Activated T-helper 1 cell treated with anti-CD3 and anti-CD28 coated beads, Interleukin-12 subunit alpha, Interleukin-12 subunit beta, Interleukin-2, Interleukin-4 antibody, amounts not matched to agents 30 ng/mL and 10 ng/mL and 1 ng/mL, durations not matched to agents 14 hours and 24 hours and 36 hours (primary cell): ENCODE measurements around the gene MED13. TPM values are rescaled to one million over a fixed set of nuclear protein-coding genes. Genes with fewer than 3 reads are reported as not detected.
"Not testable (repeated sequence)": the region's sequence is repeated elsewhere in the genome, so short reads cannot be mapped to it uniquely, and the experiment has no call there.

ENCODE experiments used
- DNase-seq: peaks from one replicate; pipeline ENCODE4 v3.0.0; 2021; ENCODE audit warnings: low spot score
- H3K27ac Mint-ChIP-seq: one replicate; pipeline ENCODE4 v1.8.0; 2021; ENCODE audit warnings: mild to moderate bottlenecking, mixed read lengths
- H3K27me3 Mint-ChIP-seq: one replicate; pipeline ENCODE4 v1.8.0; 2022; ENCODE audit warnings: mild to moderate bottlenecking, moderate library complexity, mixed read lengths; ENCODE audit not compliant: insufficient read depth
- H3K36me3 Mint-ChIP-seq: one replicate; pipeline ENCODE4 v1.8.0; 2021; ENCODE audit warnings: low read depth, mixed read lengths
- H3K4me1 Mint-ChIP-seq: one replicate; pipeline ENCODE4 v1.8.0; 2021; ENCODE audit warnings: low read depth, mixed read lengths
- H3K4me3 Mint-ChIP-seq: one replicate; pipeline ENCODE4 v1.8.0; 2021; ENCODE audit warnings: mild to moderate bottlenecking, moderate library complexity, mixed read lengths
- H3K9me3 Mint-ChIP-seq: one replicate; pipeline ENCODE4 v1.8.0; 2021; ENCODE audit warnings: mixed read lengths
- intact Hi-C: fragments of 100-400 bp; cut with micrococcal nuclease; formaldehyde crosslinking; loops from one replicate; pipeline ENCODE4 v1.15.1; 2024
- total RNA-seq: library from RNA; stranded (reverse); gene quantifications from 2 replicates; pipeline ENCODE4 v1.2.3, GENCODE V29; 2022

Gene MED13
- total RNA-seq, 1 donor from 2014 or later, result 69.2 TPM

- intact Hi-C loops, result no loop called here
- Mint-ChIP-seq H3K4me3 (no peak overlapping the region), H3K27ac (no peak overlapping the region), H3K4me1 (peaks cover 6% of the 10 kb centered on the region), H3K36me3 (peaks cover 31% of the 10 kb centered on the region), H3K9me3 (no peaks in the 10 kb centered on the region), H3K27me3 (no peaks in the 10 kb centered on the region)
- DNase-seq, result no peak
Measured at GRCh38 chr17:62033317-62033716, 31.8 kb downstream of the MED13 start.

- no peak overlapping the region for H3K27ac Mint-ChIP-seq
Measured at GRCh38 chr17:62032480-62032879, 32.6 kb downstream of the MED13 start.

GRCh38 chr17:62030264-62030663 lies 34.8 kb downstream of the MED13 start:
- H3K4me3 Mint-ChIP-seq, result no peak overlapping the region
- no peaks in the 10 kb centered on the region for H3K9me3 Mint-ChIP-seq
- peaks cover 50% of the 10 kb centered on the region for H3K36me3 Mint-ChIP-seq
- H3K27ac Mint-ChIP-seq, result no peak overlapping the region
- H3K27me3 Mint-ChIP-seq, result no peaks in the 10 kb centered on the region
- intact Hi-C loops, result no loop called here
- peaks cover 10% of the 10 kb centered on the region for H3K4me1 Mint-ChIP-seq
- DNase-seq, result no peak

More at GRCh38 chr17:62032480-62032879, 32.6 kb downstream of the MED13 start:
- intact Hi-C loops, result no loop called here
- Mint-ChIP-seq H3K36me3 (peaks cover 37% of the 10 kb centered on the region), H3K9me3 (no peaks in the 10 kb centered on the region), H3K27me3 (no peaks in the 10 kb centered on the region), H3K4me1 (peaks cover 6% of the 10 kb centered on the region), H3K4me3 (no peak overlapping the region)
- no peak for DNase-seq

- intact Hi-C loops, result no loop called here
- H3K9me3 Mint-ChIP-seq, result no peaks in the 10 kb centered on the region
Measured at GRCh38 chr17:62024866-62025265, 40.2 kb downstream of the MED13 start.

GRCh38 chr17:62017912-62018311 lies 47.2 kb downstream of the MED13 start:
- H3K27me3 Mint-ChIP-seq, result no peaks in the 10 kb centered on the region
- no peak overlapping the region for H3K27ac Mint-ChIP-seq
- H3K9me3 Mint-ChIP-seq, result no peaks in the 10 kb centered on the region
- no peak overlapping the region for H3K4me3 Mint-ChIP-seq
- H3K36me3 Mint-ChIP-seq, result peaks cover 25% of the 10 kb centered on the region
- H3K4me1 Mint-ChIP-seq, result no peaks in the 10 kb centered on the region
- no peak for DNase-seq
- intact Hi-C loops, result no loop called here

More at GRCh38 chr17:62024866-62025265, 40.2 kb downstream of the MED13 start:
- no peak overlapping the region for H3K27ac Mint-ChIP-seq
- H3K4me3 Mint-ChIP-seq, result no peak overlapping the region
- peaks cover 41% of the 10 kb centered on the region for H3K36me3 Mint-ChIP-seq
- H3K27me3 Mint-ChIP-seq, result no peaks in the 10 kb centered on the region
- peaks cover 4% of the 10 kb centered on the region for H3K4me1 Mint-ChIP-seq
- no peak for DNase-seq

GRCh38 chr17:62017496-62017895 lies 47.6 kb downstream of the MED13 start:
- peaks cover 28% of the 10 kb centered on the region for H3K36me3 Mint-ChIP-seq

GRCh38 chr17:62014526-62014925 lies 50.6 kb downstream of the MED13 start:
- Mint-ChIP-seq H3K4me1 (no peaks in the 10 kb centered on the region), H3K4me3 (no peak overlapping the region), H3K27ac (no peak overlapping the region), H3K36me3 (peaks cover 36% of the 10 kb centered on the region), H3K27me3 (no peaks in the 10 kb centered on the region), H3K9me3 (no peaks in the 10 kb centered on the region)
- no peak for DNase-seq
- intact Hi-C loops, result no loop called here

More at GRCh38 chr17:62017496-62017895, 47.6 kb downstream of the MED13 start:
- Mint-ChIP-seq H3K4me3 (no peak overlapping the region), H3K4me1 (no peaks in the 10 kb centered on the region), H3K27ac (no peak overlapping the region), H3K27me3 (no peaks in the 10 kb centered on the region), H3K9me3 (no peaks in the 10 kb centered on the region)
- intact Hi-C loops, result no loop called here
- no peak for DNase-seq

- H3K4me1 Mint-ChIP-seq, result peaks cover 12% of the 10 kb centered on the region
- H3K27me3 Mint-ChIP-seq, result no peaks in the 10 kb centered on the region
- no peak overlapping the region for H3K27ac Mint-ChIP-seq
- no peak overlapping the region for H3K4me3 Mint-ChIP-seq
- DNase-seq, result no peak
- peaks cover 51% of the 10 kb centered on the region for H3K36me3 Mint-ChIP-seq
- intact Hi-C loops, result loop anchor here (2.0 kb wide), 1 partner anchor 56 kb away; the partner anchor contains the start of gene MED13
- H3K9me3 Mint-ChIP-seq, result no peaks in the 10 kb centered on the region
Measured at GRCh38 chr17:62009220-62009619, 55.9 kb downstream of the MED13 start.

GRCh38 chr17:62008294-62008693 lies 56.8 kb downstream of the MED13 start:
- no peak for DNase-seq
- peaks cover 16% of the 10 kb centered on the region for H3K4me1 Mint-ChIP-seq
- no peak overlapping the region for H3K27ac Mint-ChIP-seq
- no peaks in the 10 kb centered on the region for H3K9me3 Mint-ChIP-seq
- peaks cover 49% of the 10 kb centered on the region for H3K36me3 Mint-ChIP-seq
- no peaks in the 10 kb centered on the region for H3K27me3 Mint-ChIP-seq
- intact Hi-C loops, result loop anchor here (2.0 kb wide), 1 partner anchor 57 kb away; the partner anchor contains the start of gene MED13
- H3K4me3 Mint-ChIP-seq, result no peak overlapping the region

GRCh38 chr17:62004388-62004787 lies 60.7 kb downstream of the MED13 start:
- DNase-seq, result no peak
- Mint-ChIP-seq H3K36me3 (peaks cover 37% of the 10 kb centered on the region), H3K27me3 (no peaks in the 10 kb centered on the region), H3K4me3 (no peak overlapping the region), H3K27ac (no peak overlapping the region), H3K4me1 (peaks cover 19% of the 10 kb centered on the region), H3K9me3 (no peaks in the 10 kb centered on the region)
- intact Hi-C loops, result no loop called here

- H3K27me3 Mint-ChIP-seq, H3K4me3 Mint-ChIP-seq, H3K9me3 Mint-ChIP-seq, H3K4me1 Mint-ChIP-seq, DNase-seq, intact Hi-C loops, H3K27ac Mint-ChIP-seq: not testable (repeated sequence)
- peaks cover 28% of the 10 kb centered on the region for H3K36me3 Mint-ChIP-seq
Measured at GRCh38 chr17:62003141-62003540, 61.9 kb downstream of the MED13 start.

GRCh38 chr17:62001105-62001504 lies 64.0 kb downstream of the MED13 start:
- Mint-ChIP-seq H3K9me3 (no peaks in the 10 kb centered on the region), H3K27me3 (no peaks in the 10 kb centered on the region), H3K27ac (no peak overlapping the region), H3K36me3 (peaks cover 21% of the 10 kb centered on the region), H3K4me1 (peaks cover 10% of the 10 kb centered on the region), H3K4me3 (no peak overlapping the region)
- no peak for DNase-seq
- intact Hi-C loops, result no loop called here

GRCh38 chr17:62000186-62000585 lies 64.9 kb downstream of the MED13 start:
- intact Hi-C loops, result no loop called here
- no peak overlapping the region for H3K4me3 Mint-ChIP-seq

GRCh38 chr17:61998534-61998933 lies 66.5 kb downstream of the MED13 start:
- H3K36me3 Mint-ChIP-seq, result peaks cover 11% of the 10 kb centered on the region
- H3K27ac Mint-ChIP-seq, H3K4me1 Mint-ChIP-seq, intact Hi-C loops, H3K9me3 Mint-ChIP-seq, H3K27me3 Mint-ChIP-seq, H3K4me3 Mint-ChIP-seq, DNase-seq: not testable (repeated sequence)

More at GRCh38 chr17:62000186-62000585, 64.9 kb downstream of the MED13 start:
- no peaks in the 10 kb centered on the region for H3K9me3 Mint-ChIP-seq
- no peaks in the 10 kb centered on the region for H3K27me3 Mint-ChIP-seq
- H3K4me1 Mint-ChIP-seq, result peaks cover 10% of the 10 kb centered on the region
- DNase-seq, result no peak
- H3K36me3 Mint-ChIP-seq, result peaks cover 17% of the 10 kb centered on the region
- no peak overlapping the region for H3K27ac Mint-ChIP-seq
